ENCODE data around the gene CMAS. TPM values are rescaled to one million over a fixed set of nuclear protein-coding genes. Genes with fewer than 3 reads are reported as not detected.
"Not testable (repeated sequence)": the region's sequence is repeated elsewhere in the genome, so short reads cannot be mapped to it uniquely, and the experiment has no call there.

CMAS gene
- polyA plus RNA-seq, 2 donors = 79.9 to 103 TPM

GRCh38 chr12:22043943-22044342 is 2.1 kb upstream of the CMAS start:
- Histone ChIP-seq H3K27me3 (ENCODE audit: control insufficient read depth in 1 of 2, insufficient read depth in 2 of 2, low read length in 2 of 2) (no peaks in the 10 kb centered on the region), H3K4me3 (ENCODE audit: low read depth in 1 of 2, low read length in 2 of 2) (no peak overlapping the region), H3K4me1 (ENCODE audit: control insufficient read depth in 2 of 2, insufficient read depth in 2 of 2, low read length in 1 of 2) (no peaks in the 10 kb centered on the region), H3K9me3 (ENCODE audit: control insufficient read depth in 2 of 2, insufficient read depth in 1 of 2, low read depth in 1 of 2, low read length in 1 of 2) (no peaks in the 10 kb centered on the region), H3K36me3 (ENCODE audit: control insufficient read depth in 2 of 2, insufficient read depth in 2 of 2, low read length in 1 of 2) (no peaks in the 10 kb centered on the region), H3K27ac (ENCODE audit: low read depth in 2 of 2, low read length in 1 of 2) (no peak overlapping the region)
- 48 to 75% methylated on average over 2 of the region's 2 CpGs for WGBS, 2 donors

- H3K9me3 ChIP-seq (ENCODE audit: control insufficient read depth in 2 of 2, insufficient read depth in 1 of 2, low read depth in 1 of 2, low read length in 1 of 2) = no peaks in the 10 kb centered on the region
- H3K36me3 ChIP-seq (ENCODE audit: control insufficient read depth in 2 of 2, insufficient read depth in 2 of 2, low read length in 1 of 2) = no peaks in the 10 kb centered on the region
- no peaks in the 10 kb centered on the region for H3K4me1 ChIP-seq (ENCODE audit: control insufficient read depth in 2 of 2, insufficient read depth in 2 of 2, low read length in 1 of 2)
- WGBS, 2 donors = 43 to 44% methylated on average over 2 of the region's 2 CpGs
- no peak overlapping the region for H3K27ac ChIP-seq (ENCODE audit: low read depth in 2 of 2, low read length in 1 of 2)
- no peak overlapping the region for H3K4me3 ChIP-seq (ENCODE audit: low read depth in 1 of 2, low read length in 2 of 2)
- no peaks in the 10 kb centered on the region for H3K27me3 ChIP-seq (ENCODE audit: control insufficient read depth in 1 of 2, insufficient read depth in 2 of 2, low read length in 2 of 2)
Measured at GRCh38 chr12:22044391-22044790, 1.6 kb upstream of the CMAS start.

- 15 to 17% methylated on average over 6 of the region's 6 CpGs for WGBS, 2 donors
- H3K36me3 ChIP-seq (ENCODE audit: control insufficient read depth in 2 of 2, insufficient read depth in 2 of 2, low read length in 1 of 2) = no peaks in the 10 kb centered on the region
- no peaks in the 10 kb centered on the region for H3K9me3 ChIP-seq (ENCODE audit: control insufficient read depth in 2 of 2, insufficient read depth in 1 of 2, low read depth in 1 of 2, low read length in 1 of 2)
- H3K4me3 ChIP-seq (ENCODE audit: low read depth in 1 of 2, low read length in 2 of 2) = peak overlapping the region; percentile 89 to 96
- H3K4me1 ChIP-seq (ENCODE audit: control insufficient read depth in 2 of 2, insufficient read depth in 2 of 2, low read length in 1 of 2) = no peaks in the 10 kb centered on the region
- no peaks in the 10 kb centered on the region for H3K27me3 ChIP-seq (ENCODE audit: control insufficient read depth in 1 of 2, insufficient read depth in 2 of 2, low read length in 2 of 2)
- peak overlapping the region; percentile 95 to 97 for H3K27ac ChIP-seq (ENCODE audit: low read depth in 2 of 2, low read length in 1 of 2)
Measured at GRCh38 chr12:22046968-22047390, 961 bp downstream of the CMAS start.

- no peaks in the 10 kb centered on the region for H3K27me3 ChIP-seq (ENCODE audit: control insufficient read depth in 1 of 2, insufficient read depth in 2 of 2, low read length in 2 of 2)
- H3K27ac ChIP-seq (ENCODE audit: low read depth in 2 of 2, low read length in 1 of 2) = no peak overlapping the region
- peak overlapping the region in 1 of 2 donors; percentile 89 for H3K4me3 ChIP-seq (ENCODE audit: low read depth in 1 of 2, low read length in 2 of 2)
- H3K9me3 ChIP-seq (ENCODE audit: control insufficient read depth in 2 of 2, insufficient read depth in 1 of 2, low read depth in 1 of 2, low read length in 1 of 2) = no peaks in the 10 kb centered on the region
- 66 to 75% methylated on average over 2 of the region's 2 CpGs for WGBS, 2 donors
- no peaks in the 10 kb centered on the region for H3K4me1 ChIP-seq (ENCODE audit: control insufficient read depth in 2 of 2, insufficient read depth in 2 of 2, low read length in 1 of 2)
- H3K36me3 ChIP-seq (ENCODE audit: control insufficient read depth in 2 of 2, insufficient read depth in 2 of 2, low read length in 1 of 2) = no peaks in the 10 kb centered on the region
Measured at GRCh38 chr12:22047494-22047893, 1.5 kb downstream of the CMAS start.

- H3K9me3 ChIP-seq (ENCODE audit: control insufficient read depth in 2 of 2, insufficient read depth in 1 of 2, low read depth in 1 of 2, low read length in 1 of 2) = no peaks in the 10 kb centered on the region
- no peaks in the 10 kb centered on the region for H3K36me3 ChIP-seq (ENCODE audit: control insufficient read depth in 2 of 2, insufficient read depth in 2 of 2, low read length in 1 of 2)
- no peaks in the 10 kb centered on the region for H3K4me1 ChIP-seq (ENCODE audit: control insufficient read depth in 2 of 2, insufficient read depth in 2 of 2, low read length in 1 of 2)
- H3K4me3 ChIP-seq (ENCODE audit: low read depth in 1 of 2, low read length in 2 of 2) = peak overlapping the region in 1 of 2 donors; percentile 11
- H3K27ac ChIP-seq (ENCODE audit: low read depth in 2 of 2, low read length in 1 of 2) = peak overlapping the region in 1 of 2 donors; percentile 33
- WGBS, 2 donors = 61 to 70% methylated on average over 4 of the region's 4 CpGs
- no peaks in the 10 kb centered on the region for H3K27me3 ChIP-seq (ENCODE audit: control insufficient read depth in 1 of 2, insufficient read depth in 2 of 2, low read length in 2 of 2)
Measured at GRCh38 chr12:22048351-22049041, 2.5 kb downstream of the CMAS start.

- H3K27ac ChIP-seq (ENCODE audit: low read depth in 2 of 2, low read length in 1 of 2) = peak overlapping the region in 1 of 2 donors; percentile 53
- no peaks in the 10 kb centered on the region for H3K27me3 ChIP-seq (ENCODE audit: control insufficient read depth in 1 of 2, insufficient read depth in 2 of 2, low read length in 2 of 2)
- no peaks in the 10 kb centered on the region for H3K9me3 ChIP-seq (ENCODE audit: control insufficient read depth in 2 of 2, insufficient read depth in 1 of 2, low read depth in 1 of 2, low read length in 1 of 2)
- WGBS, 2 donors = 90 to 92% methylated on average over 4 of the region's 4 CpGs
- H3K36me3 ChIP-seq (ENCODE audit: control insufficient read depth in 2 of 2, insufficient read depth in 2 of 2, low read length in 1 of 2) = no peaks in the 10 kb centered on the region
- H3K4me1 ChIP-seq (ENCODE audit: control insufficient read depth in 2 of 2, insufficient read depth in 2 of 2, low read length in 1 of 2) = no peaks in the 10 kb centered on the region
- H3K4me3 ChIP-seq (ENCODE audit: low read depth in 1 of 2, low read length in 2 of 2) = no peak overlapping the region
Measured at GRCh38 chr12:22050078-22050477, 4.1 kb downstream of the CMAS start.

- no peaks in the 10 kb centered on the region for H3K27me3 ChIP-seq (ENCODE audit: control insufficient read depth in 1 of 2, insufficient read depth in 2 of 2, low read length in 2 of 2)
- no peaks in the 10 kb centered on the region for H3K4me1 ChIP-seq (ENCODE audit: control insufficient read depth in 2 of 2, insufficient read depth in 2 of 2, low read length in 1 of 2)
- peaks cover 0 to under 1% of the 10 kb centered on the region in 2 donors for H3K36me3 ChIP-seq (ENCODE audit: control insufficient read depth in 2 of 2, insufficient read depth in 2 of 2, low read length in 1 of 2)
- no peak overlapping the region for H3K4me3 ChIP-seq (ENCODE audit: low read depth in 1 of 2, low read length in 2 of 2)
- H3K9me3 ChIP-seq (ENCODE audit: control insufficient read depth in 2 of 2, insufficient read depth in 1 of 2, low read depth in 1 of 2, low read length in 1 of 2) = no peaks in the 10 kb centered on the region
- H3K27ac ChIP-seq (ENCODE audit: low read depth in 2 of 2, low read length in 1 of 2) = peak overlapping the region in 1 of 2 donors; percentile 15
Measured at GRCh38 chr12:22051114-22051698, 5.2 kb downstream of the CMAS start.

- H3K4me1 ChIP-seq (ENCODE audit: control insufficient read depth in 2 of 2, insufficient read depth in 2 of 2, low read length in 1 of 2); H3K36me3 ChIP-seq (ENCODE audit: control insufficient read depth in 2 of 2, insufficient read depth in 2 of 2, low read length in 1 of 2); H3K9me3 ChIP-seq (ENCODE audit: control insufficient read depth in 2 of 2, insufficient read depth in 1 of 2, low read depth in 1 of 2, low read length in 1 of 2); H3K27ac ChIP-seq (ENCODE audit: low read depth in 2 of 2, low read length in 1 of 2); H3K4me3 ChIP-seq (ENCODE audit: low read depth in 1 of 2, low read length in 2 of 2); H3K27me3 ChIP-seq (ENCODE audit: control insufficient read depth in 1 of 2, insufficient read depth in 2 of 2, low read length in 2 of 2): not testable (repeated sequence)
- 83 to 92% methylated on average over 6 of the region's 6 CpGs for WGBS, 2 donors
Measured at GRCh38 chr12:22052994-22053393, 7.0 kb downstream of the CMAS start.

- no peak overlapping the region for H3K27ac ChIP-seq (ENCODE audit: low read depth in 2 of 2, low read length in 1 of 2)
- H3K36me3 ChIP-seq (ENCODE audit: control insufficient read depth in 2 of 2, insufficient read depth in 2 of 2, low read length in 1 of 2) = peaks cover 0 to 6% of the 10 kb centered on the region in 2 donors
- H3K27me3 ChIP-seq (ENCODE audit: control insufficient read depth in 1 of 2, insufficient read depth in 2 of 2, low read length in 2 of 2) = no peaks in the 10 kb centered on the region
- WGBS, 2 donors = 97 to 99% methylated on average over 3 of the region's 3 CpGs
- no peaks in the 10 kb centered on the region for H3K9me3 ChIP-seq (ENCODE audit: control insufficient read depth in 2 of 2, insufficient read depth in 1 of 2, low read depth in 1 of 2, low read length in 1 of 2)
- H3K4me3 ChIP-seq (ENCODE audit: low read depth in 1 of 2, low read length in 2 of 2) = no peak overlapping the region
- no peaks in the 10 kb centered on the region for H3K4me1 ChIP-seq (ENCODE audit: control insufficient read depth in 2 of 2, insufficient read depth in 2 of 2, low read length in 1 of 2)
Measured at GRCh38 chr12:22054155-22054554, 8.1 kb downstream of the CMAS start.

GRCh38 chr12:22056607-22057006 is 10.6 kb downstream of the CMAS start:
- 92 to 93% methylated on average over 2 of the region's 2 CpGs for WGBS, 2 donors
- H3K27ac ChIP-seq (ENCODE audit: low read depth in 2 of 2, low read length in 1 of 2) = no peak overlapping the region

More at GRCh38 chr12:22056607-22057006, 10.6 kb downstream of the CMAS start:
- no peaks in the 10 kb centered on the region for H3K9me3 ChIP-seq (ENCODE audit: control insufficient read depth in 2 of 2, insufficient read depth in 1 of 2, low read depth in 1 of 2, low read length in 1 of 2)
- H3K36me3 ChIP-seq (ENCODE audit: control insufficient read depth in 2 of 2, insufficient read depth in 2 of 2, low read length in 1 of 2) = peaks cover 0 to 6% of the 10 kb centered on the region in 2 donors
- H3K4me3 ChIP-seq (ENCODE audit: low read depth in 1 of 2, low read length in 2 of 2) = no peak overlapping the region
- no peaks in the 10 kb centered on the region for H3K4me1 ChIP-seq (ENCODE audit: control insufficient read depth in 2 of 2, insufficient read depth in 2 of 2, low read length in 1 of 2)
- no peaks in the 10 kb centered on the region for H3K27me3 ChIP-seq (ENCODE audit: control insufficient read depth in 1 of 2, insufficient read depth in 2 of 2, low read length in 2 of 2)
